ENCODE data around the gene EMC10. TPM values are rescaled to one million over a fixed set of nuclear protein-coding genes. Genes with fewer than 3 reads are reported as not detected.

Gene EMC10
- total and polyA plus RNA-seq, 10 of the 15 experiments (the other 5 are each of a cell fraction or from before 2014, with no cell fraction given): 2.5 to 77.3 (median 20.3) TPM

DNA sequence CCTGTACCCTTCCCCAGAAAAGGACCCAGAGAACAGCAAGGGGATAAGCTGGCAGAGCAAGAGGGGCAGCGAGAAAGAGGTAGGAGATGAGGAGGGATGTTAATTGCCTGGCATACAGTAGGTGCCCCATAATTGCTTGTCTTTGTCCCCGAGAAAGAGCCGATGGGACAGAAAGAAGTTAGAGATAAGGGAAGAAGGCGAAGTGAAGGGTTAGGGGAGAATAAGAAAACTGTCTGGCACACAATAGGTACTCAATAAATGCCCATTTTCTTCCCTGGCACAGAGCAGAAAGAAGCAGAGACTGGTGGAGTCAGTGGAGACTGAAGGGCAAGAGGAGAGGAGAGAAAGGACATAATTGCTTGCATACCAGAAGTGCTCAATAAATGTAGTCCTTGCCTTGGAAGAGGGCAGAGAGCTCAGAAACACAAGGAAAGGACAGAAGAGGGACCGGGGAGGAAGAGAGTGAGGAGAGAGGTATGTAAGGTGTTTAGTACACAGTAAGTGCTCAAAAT is 18.8 kb downstream of the EMC10 start:
- no peaks in the 10 kb centered on the region for H3K4me1 ChIP-seq (ENCODE audit: control insufficient read depth, insufficient read depth, low read length)
- no peak overlapping the region for H3K4me2 ChIP-seq (ENCODE audit: control insufficient read depth, insufficient read depth)
- no peaks in the 10 kb centered on the region for H3K79me2 ChIP-seq (ENCODE audit: control insufficient read depth, insufficient read depth, low read length)
- ATAC-seq (no peak), FAIRE-seq (no peak), DNase-seq (ENCODE audit: low read depth, low spot score) (no peak)
- intact Hi-C loops (cut with micrococcal nuclease; ENCODE audit: unreplicated experiment): no loop called here
- POLR2A ChIA-PET: no interaction called here
- H3K4me3 ChIP-seq: no peak overlapping the region
- no peak overlapping the region for H2AFZ ChIP-seq (ENCODE audit: control insufficient read depth, low read depth, low read length)
- RAD21 ChIA-PET (ENCODE audit: unreplicated experiment): no interaction called here
- no peaks in the 10 kb centered on the region for H3K36me3 ChIP-seq (ENCODE audit: control insufficient read depth in 2 of 2, insufficient read depth in 2 of 2, low read length in 1 of 2)
- no peak overlapping the region for H3K27ac ChIP-seq (ENCODE audit: control insufficient read depth, insufficient read depth)
- WGBS (ENCODE audit: insufficient coverage, insufficient replicate concordance, low lambda C conversion rate, missing lambda C conversion rate): 48% methylated on average over 5 of the region's 5 CpGs
- H3K27me3 ChIP-seq (replicated peaks in 1 of 2; ENCODE audit: control insufficient read depth in 2 of 2, insufficient read depth in 2 of 2, low read length in 1 of 2): no peaks in the 10 kb centered on the region
- H4K20me1 ChIP-seq (ENCODE audit: control insufficient read depth, insufficient read depth): no peaks in the 10 kb centered on the region
- in situ Hi-C loops (cut with MboI): no loop called here
- H3K9ac ChIP-seq (ENCODE audit: control insufficient read depth, insufficient read depth, low read length): no peak overlapping the region
- CTCF ChIA-PET: no interaction called here
- H3K9me3 ChIP-seq (replicated peaks; ENCODE audit: control insufficient read depth, insufficient read depth, low read length): no peaks in the 10 kb centered on the region
- no peak for TF ChIP-seq NFXL1 (IDR thresholded peaks at IDR 0.05; ENCODE audit: borderline replicate concordance)
- TF ChIP-seq WRNIP1 (IDR thresholded peaks at IDR 0.05; ENCODE audit: borderline replicate concordance, low read depth, low read length): no peak
- TF ChIP-seq ASH2L (IDR thresholded peaks at IDR 0.05; ENCODE audit: borderline replicate concordance, low read depth): no peak
- TF ChIP-seq ZNF622 (IDR thresholded peaks at IDR 0.05): no peak
- no peak for TF ChIP-seq FOXM1 (IDR thresholded peaks at IDR 0.05; ENCODE audit: low read depth, low read length)
- TF ChIP-seq TCF7 (IDR thresholded peaks at IDR 0.05; ENCODE audit: borderline replicate concordance): no peak
- TF ChIP-seq RCOR1 (conservative IDR thresholded peaks at IDR 0.05; ENCODE audit: low read depth, low read length): no peak
- TF ChIP-seq ZNF24 (IDR thresholded peaks at IDR 0.05): no peak
- TF ChIP-seq BHLHE40 (IDR thresholded peaks at IDR 0.05; ENCODE audit: borderline replicate concordance in 1 of 2, low read depth in 2 of 2, low read length in 1 of 2): no peak
- TF ChIP-seq RELA (IDR thresholded peaks at IDR 0.05; ENCODE audit: borderline replicate concordance, partially characterized antibody): no peak
- BruUV-seq (replicated peaks): no TSS peak
- SMC1A ChIA-PET (ENCODE audit: uncharacterized antibody, unreplicated experiment): no interaction called here
